IMR-90 (cell line): ENCODE data around the gene NPY2R.

ENCODE experiments used
- BHLHE40 ChIP-seq: fragments of 150-350 bp; IDR thresholded peaks from 2 replicates; pipeline ENCODE4 v1.6.1; 2016; ENCODE audit warnings: mild to moderate bottlenecking, low read depth, low read length
- CEBPB ChIP-seq: IDR thresholded peaks from 2 replicates; pipeline ENCODE4 v1.6.1; 2012; ENCODE audit warnings: low read depth, low read length, improper control_type of control experiment
- CTCF ChIP-seq: conservative IDR thresholded peaks from 2 replicates; pipeline ENCODE4 v1.5.1; 2012; ENCODE audit warnings: mild to moderate bottlenecking, low read depth, low read length, improper control_type of control experiment
- ELK1 ChIP-seq: fragments of 150-350 bp; IDR thresholded peaks from 2 replicates; pipeline ENCODE4 v1.6.1; 2016; ENCODE audit warnings: low read depth, mild to moderate bottlenecking, low read length, moderate library complexity, borderline replicate concordance
- FOS ChIP-seq: fragments of 150-350 bp; IDR thresholded peaks from 2 replicates; pipeline ENCODE4 v1.6.1; 2016; ENCODE audit warnings: low read depth, low read length
- MAFK ChIP-seq: IDR thresholded peaks from 2 replicates; pipeline ENCODE4 v1.6.1; 2012; ENCODE audit warnings: low read depth, low read length, improper control_type of control experiment
- MAZ ChIP-seq: IDR thresholded peaks from 2 replicates; pipeline ENCODE4 v1.6.1; 2012; ENCODE audit warnings: low read depth, mild to moderate bottlenecking, low read length, improper control_type of control experiment, moderate library complexity, borderline replicate concordance
- MXI1 ChIP-seq: IDR thresholded peaks from 2 replicates; pipeline ENCODE4 v1.6.1; 2012; ENCODE audit warnings: low read depth, mild to moderate bottlenecking, low read length, moderate library complexity, borderline replicate concordance
- POLR2A ChIP-seq: IDR thresholded peaks from 2 replicates; pipeline ENCODE4 v1.6.1; 2012; ENCODE audit warnings: mild to moderate bottlenecking, low read depth, low read length
- RAD21 ChIP-seq: IDR thresholded peaks from 2 replicates; pipeline ENCODE4 v1.6.1; 2012; ENCODE audit warnings: low read length, improper control_type of control experiment
- RCOR1 ChIP-seq: IDR thresholded peaks from 2 replicates; pipeline ENCODE4 v1.6.1; 2012; ENCODE audit warnings: mild to moderate bottlenecking, low read length, improper control_type of control experiment; ENCODE audit not compliant: insufficient replicate concordance
- RFX5 ChIP-seq: IDR thresholded peaks from 2 replicates; pipeline ENCODE4 v1.8.0; 2012; ENCODE audit warnings: low read depth, mild to moderate bottlenecking, low read length, moderate library complexity
- SMC3 ChIP-seq: fragments of 150-350 bp; IDR thresholded peaks from 2 replicates; pipeline ENCODE4 v1.6.1; 2016; ENCODE audit warnings: low read depth, mild to moderate bottlenecking, antibody characterized with exemption, low read length, moderate library complexity
- USF2 ChIP-seq: fragments of 150-350 bp; IDR thresholded peaks from 2 replicates; pipeline ENCODE4 v1.6.1; 2017; ENCODE audit warnings: mild to moderate bottlenecking, antibody characterized with exemption, low read length, low read depth

- TF ChIP-seq CTCF: no peak
- no peak for TF ChIP-seq USF2
- no peak for TF ChIP-seq MAFK
- TF ChIP-seq RCOR1: no peak
- TF ChIP-seq FOS: no peak
- no peak for TF ChIP-seq POLR2A
- TF ChIP-seq ELK1: no peak
- no peak for TF ChIP-seq MXI1
- no peak for TF ChIP-seq RAD21
- TF ChIP-seq MAZ: no peak
- TF ChIP-seq CEBPB: no peak
- no peak for TF ChIP-seq BHLHE40
- TF ChIP-seq RFX5: no peak
- no peak for TF ChIP-seq SMC3
Observed at GRCh38 chr4:155161357-155161756, 47.1 kb upstream of the NPY2R start.
